Loucy (cell line): ENCODE results near the gene FAM25A.

Source experiments
- EZH2phosphoT487 ChIP-seq: fragments of 200-600 bp; IDR thresholded peaks from 2 replicates; pipeline ENCODE4 v1.6.1; 2018; ENCODE audit warnings: antibody characterized with exemption, mild to moderate bottlenecking, moderate library complexity, borderline replicate concordance
- TF ChIP-seq, protein P1 (sequence below): fragments of 200-600 bp; sonication (generic); conservative IDR thresholded peaks from 2 replicates; pipeline ENCODE4 v1.5.1; 2014; ENCODE audit warnings: mild to moderate bottlenecking, antibody characterized with exemption, low read length

DNA sequence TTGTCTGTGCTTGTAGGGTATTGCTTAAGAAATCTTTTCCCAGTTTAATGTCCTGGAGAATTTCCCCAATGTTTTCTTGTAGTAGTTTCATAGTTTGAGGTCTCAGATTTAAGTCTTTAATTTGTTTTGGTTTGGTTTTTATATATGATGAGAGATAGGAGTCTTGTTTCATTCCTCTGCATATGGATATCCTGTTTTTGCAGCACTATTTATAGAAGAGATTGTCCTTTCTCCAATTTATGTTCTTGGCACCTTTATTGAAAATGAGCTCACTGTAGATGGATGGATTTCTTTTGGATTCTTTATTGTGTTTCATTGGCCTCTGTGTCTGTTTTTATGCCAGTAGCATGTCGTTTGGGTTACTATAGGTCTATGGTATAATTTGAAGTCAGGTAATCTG, 31.6 kb upstream of the FAM25A start:
- TF ChIP-seq, protein P1, sequence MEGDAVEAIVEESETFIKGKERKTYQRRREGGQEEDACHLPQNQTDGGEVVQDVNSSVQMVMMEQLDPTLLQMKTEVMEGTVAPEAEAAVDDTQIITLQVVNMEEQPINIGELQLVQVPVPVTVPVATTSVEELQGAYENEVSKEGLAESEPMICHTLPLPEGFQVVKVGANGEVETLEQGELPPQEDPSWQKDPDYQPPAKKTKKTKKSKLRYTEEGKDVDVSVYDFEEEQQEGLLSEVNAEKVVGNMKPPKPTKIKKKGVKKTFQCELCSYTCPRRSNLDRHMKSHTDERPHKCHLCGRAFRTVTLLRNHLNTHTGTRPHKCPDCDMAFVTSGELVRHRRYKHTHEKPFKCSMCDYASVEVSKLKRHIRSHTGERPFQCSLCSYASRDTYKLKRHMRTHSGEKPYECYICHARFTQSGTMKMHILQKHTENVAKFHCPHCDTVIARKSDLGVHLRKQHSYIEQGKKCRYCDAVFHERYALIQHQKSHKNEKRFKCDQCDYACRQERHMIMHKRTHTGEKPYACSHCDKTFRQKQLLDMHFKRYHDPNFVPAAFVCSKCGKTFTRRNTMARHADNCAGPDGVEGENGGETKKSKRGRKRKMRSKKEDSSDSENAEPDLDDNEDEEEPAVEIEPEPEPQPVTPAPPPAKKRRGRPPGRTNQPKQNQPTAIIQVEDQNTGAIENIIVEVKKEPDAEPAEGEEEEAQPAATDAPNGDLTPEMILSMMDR, result no peak
- no peak for TF ChIP-seq EZH2phosphoT487
